Heart left ventricle (tissue), 11 donors: Measurements from ENCODE around the gene BAX. TPM values are rescaled to one million over a fixed set of nuclear protein-coding genes. Genes with fewer than 3 reads are reported as not detected.

Experiments
- microRNA-seq, 4 donors: library from miRNA; unstranded; fragments of <30 nt; microRNA quantifications; one replicate each; pipeline versions ENCODE4 to v1.2.0, GENCODE V29; 2017 to 2020
- polyA plus RNA-seq, 2 donors: library from polyadenylated mRNA; stranded (reverse); fragments of 200-250 nt; gene quantifications; one replicate each; pipeline ENCODE4 v1.2.3, GENCODE V29; 2013
- total RNA-seq, 9 donors: library from RNA; depleted of rRNA in 2 of 9; stranded (reverse); fragments of >200 nt in 2 of 9; fragmentation: NEBNext Ultra II Directional in 3 of 9; extraction: Animal tissue kit (Norgen Biotek cat#: 25700) in 3 of 9; gene quantifications; one replicate each; pipeline versions ENCODE4 v1.1.0 to v1.2.4, GENCODE V29; 2016 to 2023
- donor health status: ischemic (EF 13 %, LVEDD 7.1; RV severe dilation, severe dysfunction).
- donor health status: healthy with polysubstance abuse.
- donor health status: DM: no; HTN: yes; CAD: no.
- donor health status: DM: no; HTN: no; CAD: no.
- donor health status: ischemic (EF 25% LVEDD 5.7; RV mildly dilated, moderate dysfunction).
- donor health status: healthy.
- donor health status: DM: yes; HTN: yes; CAD: no.
- donor health status: PGD.
- donor health status: nonischemic (EF 23%, LVEDD 6.1; RV moderate dilation, normal function).

BAX gene
- total and polyA plus RNA-seq, 11 donors = 17.9 to 68.4 (median 23.1) TPM

Small RNA genes within 50 kb of the gene (microRNA-seq; reads per million reads assigned to microRNA genes)
- gene MIR6798 = 0 to 0.26 (median 0) reads per million in 4 donors

Other genes starting within 250 kb of the BAX start
- 1 to 10 TPM in 7 of 9 donors, under 1 TPM in 2; 0.65 to 5.5 (median 1.7) TPM for gene MAMSTR, start 235.2 kb upstream of the BAX start, total RNA-seq
- 1 to 10 TPM; 2.0 to 3.7 TPM for gene MAMSTR, start 235.2 kb upstream of the BAX start, polyA plus RNA-seq
- gene RASIP1, start 214.3 kb upstream of the BAX start, total RNA-seq = 10 to 100 TPM; 10.0 to 28.1 (median 15.3) TPM
- gene RASIP1, start 214.3 kb upstream of the BAX start, polyA plus RNA-seq = 10 to 100 TPM; 14.6 to 15.7 TPM
- gene IZUMO1, start 208.0 kb upstream of the BAX start, total RNA-seq = under 1 TPM; 0.13 to 0.56 (median 0.42) TPM
- gene IZUMO1, start 208.0 kb upstream of the BAX start, polyA plus RNA-seq = under 1 TPM; 0.53 to 0.93 TPM
- 1 to 10 TPM; 1.8 to 6.2 (median 2.7) TPM for gene FUT1, start 202.2 kb upstream of the BAX start, total RNA-seq
- gene FUT1, start 202.2 kb upstream of the BAX start, polyA plus RNA-seq = 1 to 10 TPM; 2.3 to 3.0 TPM
- gene FGF21, start 199.4 kb upstream of the BAX start, total RNA-seq = not detected
- gene FGF21, start 199.4 kb upstream of the BAX start, polyA plus RNA-seq = not detected
- 100 to 1,000 TPM in 1 of 9 donors, 10 to 100 TPM in 8; 39.8 to 103 (median 61.7) TPM for gene BCAT2, start 143.8 kb upstream of the BAX start, total RNA-seq
- gene BCAT2, start 143.8 kb upstream of the BAX start, polyA plus RNA-seq = 10 to 100 TPM; 62.5 to 84.7 TPM
- gene HSD17B14, start 118.4 kb upstream of the BAX start, total RNA-seq = 1 to 10 TPM in 8 of 9 donors, not detected in 1; 1.2 to 5.4 (median 3.3) TPM
- gene HSD17B14, start 118.4 kb upstream of the BAX start, polyA plus RNA-seq = 1 to 10 TPM; 1.6 to 2.7 TPM
- 10 to 100 TPM in 8 of 9 donors, 1 to 10 TPM in 1; 7.5 to 66.9 (median 24.8) TPM for gene PLEKHA4, start 86.3 kb upstream of the BAX start, total RNA-seq
- gene PLEKHA4, start 86.3 kb upstream of the BAX start, polyA plus RNA-seq = 10 to 100 TPM; 28.6 to 32.0 TPM
- gene PPP1R15A, start 82.5 kb upstream of the BAX start, total RNA-seq = 10 to 100 TPM; 51.7 to 88.2 (median 62.6) TPM
- gene PPP1R15A, start 82.5 kb upstream of the BAX start, polyA plus RNA-seq = 100 to 1,000 TPM in 1 of 2 donors, 10 to 100 TPM in 1; 86.6 to 181 TPM
- gene TULP2, start 56.1 kb upstream of the BAX start, total RNA-seq = 1 to 10 TPM in 1 of 9 donors, under 1 TPM in 5, not detected in 3; 0.21 to 1.1 (median 0.32) TPM
- gene TULP2, start 56.1 kb upstream of the BAX start, polyA plus RNA-seq = under 1 TPM in 1 of 2 donors, not detected in 1; 0.26 TPM
- 100 to 1,000 TPM; 200 to 428 (median 286) TPM for gene NUCB1, start 54.6 kb upstream of the BAX start, total RNA-seq
- gene NUCB1, start 54.6 kb upstream of the BAX start, polyA plus RNA-seq = 100 to 1,000 TPM; 179 to 384 TPM
- under 1 TPM in 1 of 9 donors, not detected in 8; 0.49 TPM for gene DHDH, start 21.2 kb upstream of the BAX start, total RNA-seq
- under 1 TPM in 1 of 2 donors, not detected in 1; 0.15 TPM for gene DHDH, start 21.2 kb upstream of the BAX start, polyA plus RNA-seq
- 1,000 to 10,000 TPM in 4 of 9 donors, 100 to 1,000 TPM in 5; 484 to 6,770 (median 857) TPM for gene FTL, start 10.4 kb downstream of the BAX start, total RNA-seq
- gene FTL, start 10.4 kb downstream of the BAX start, polyA plus RNA-seq = 1,000 to 10,000 TPM in 1 of 2 donors, 100 to 1,000 TPM in 1; 836 to 1,542 TPM
- 100 to 1,000 TPM; 125 to 264 (median 173) TPM for gene GYS1, start 38.4 kb downstream of the BAX start, total RNA-seq
- gene GYS1, start 38.4 kb downstream of the BAX start, polyA plus RNA-seq = 100 to 1,000 TPM; 114 to 154 TPM
- 10 to 100 TPM; 41.4 to 93.9 (median 50.9) TPM for gene RUVBL2, start 39.0 kb downstream of the BAX start, total RNA-seq
- gene RUVBL2, start 39.0 kb downstream of the BAX start, polyA plus RNA-seq = 100 to 1,000 TPM in 1 of 2 donors, 10 to 100 TPM in 1; 68.0 to 109 TPM
- not detected for gene LHB, start 62.2 kb downstream of the BAX start, total RNA-seq
- gene LHB, start 62.2 kb downstream of the BAX start, polyA plus RNA-seq = not detected
- gene CGB3, start 69.5 kb downstream of the BAX start, total RNA-seq = not detected
- not detected for gene CGB3, start 69.5 kb downstream of the BAX start, polyA plus RNA-seq
- gene CGB2, start 77.0 kb downstream of the BAX start, total RNA-seq = not detected
- not detected for gene CGB2, start 77.0 kb downstream of the BAX start, polyA plus RNA-seq
- not detected for gene CGB1, start 82.0 kb downstream of the BAX start, total RNA-seq
- not detected for gene CGB1, start 82.0 kb downstream of the BAX start, polyA plus RNA-seq
- not detected for gene CGB5, start 89.0 kb downstream of the BAX start, total RNA-seq
- gene CGB5, start 89.0 kb downstream of the BAX start, polyA plus RNA-seq = not detected
- not detected for gene CGB8, start 94.2 kb downstream of the BAX start, total RNA-seq
- not detected for gene CGB8, start 94.2 kb downstream of the BAX start, polyA plus RNA-seq
- gene CGB7, start 102.9 kb downstream of the BAX start, total RNA-seq = under 1 TPM in 1 of 9 donors, not detected in 8; 0.27 TPM
- under 1 TPM; 0.08 TPM for gene CGB7, start 102.9 kb downstream of the BAX start, polyA plus RNA-seq
- gene NTF4, start 109.9 kb downstream of the BAX start, total RNA-seq = not detected
- gene NTF4, start 109.9 kb downstream of the BAX start, polyA plus RNA-seq = under 1 TPM in 1 of 2 donors, not detected in 1; 0.76 TPM
- gene KCNA7, start 117.8 kb downstream of the BAX start, total RNA-seq = 1 to 10 TPM in 2 of 9 donors, under 1 TPM in 7; 0.12 to 1.6 (median 0.36) TPM
- gene KCNA7, start 117.8 kb downstream of the BAX start, polyA plus RNA-seq = 1 to 10 TPM in 1 of 2 donors, under 1 TPM in 1; 0.07 to 2.2 TPM
- 100 to 1,000 TPM in 4 of 9 donors, 10 to 100 TPM in 5; 61.6 to 115 (median 92.2) TPM for gene SNRNP70, start 130.6 kb downstream of the BAX start, total RNA-seq
- 100 to 1,000 TPM in 1 of 2 donors, 10 to 100 TPM in 1; 96.6 to 163 TPM for gene SNRNP70, start 130.6 kb downstream of the BAX start, polyA plus RNA-seq
- 10 to 100 TPM; 13.4 to 55.8 (median 22.6) TPM for gene LIN7B, start 159.5 kb downstream of the BAX start, total RNA-seq
- gene LIN7B, start 159.5 kb downstream of the BAX start, polyA plus RNA-seq = 10 to 100 TPM; 12.6 to 40.5 TPM
- gene C19orf73, start 164.3 kb downstream of the BAX start, total RNA-seq = 1 to 10 TPM in 6 of 9 donors, under 1 TPM in 3; 0.69 to 3.1 (median 1.3) TPM
- gene C19orf73, start 164.3 kb downstream of the BAX start, polyA plus RNA-seq = 1 to 10 TPM; 1.4 to 3.8 TPM
- gene PPFIA3, start 164.7 kb downstream of the BAX start, total RNA-seq = 1 to 10 TPM; 2.7 to 7.7 (median 5.1) TPM
- 10 to 100 TPM in 1 of 2 donors, 1 to 10 TPM in 1; 7.4 to 12.8 TPM for gene PPFIA3, start 164.7 kb downstream of the BAX start, polyA plus RNA-seq
- 1,000 to 10,000 TPM in 4 of 9 donors, 100 to 1,000 TPM in 5; 544 to 1,953 (median 875) TPM for gene HRC, start 200.5 kb downstream of the BAX start, total RNA-seq
- gene HRC, start 200.5 kb downstream of the BAX start, polyA plus RNA-seq = 100 to 1,000 TPM; 267 to 867 TPM
- 10 to 100 TPM; 19.3 to 34.5 (median 25.8) TPM for gene TRPM4, start 202.9 kb downstream of the BAX start, total RNA-seq
- gene TRPM4, start 202.9 kb downstream of the BAX start, polyA plus RNA-seq = 10 to 100 TPM; 16.8 to 45.3 TPM